ENCODE data around the gene GAS6.
"Not testable (repeated sequence)": the region's sequence is repeated elsewhere in the genome, so short reads cannot be mapped to it uniquely, and the experiment has no call there.

The GAS6 gene

DNA sequence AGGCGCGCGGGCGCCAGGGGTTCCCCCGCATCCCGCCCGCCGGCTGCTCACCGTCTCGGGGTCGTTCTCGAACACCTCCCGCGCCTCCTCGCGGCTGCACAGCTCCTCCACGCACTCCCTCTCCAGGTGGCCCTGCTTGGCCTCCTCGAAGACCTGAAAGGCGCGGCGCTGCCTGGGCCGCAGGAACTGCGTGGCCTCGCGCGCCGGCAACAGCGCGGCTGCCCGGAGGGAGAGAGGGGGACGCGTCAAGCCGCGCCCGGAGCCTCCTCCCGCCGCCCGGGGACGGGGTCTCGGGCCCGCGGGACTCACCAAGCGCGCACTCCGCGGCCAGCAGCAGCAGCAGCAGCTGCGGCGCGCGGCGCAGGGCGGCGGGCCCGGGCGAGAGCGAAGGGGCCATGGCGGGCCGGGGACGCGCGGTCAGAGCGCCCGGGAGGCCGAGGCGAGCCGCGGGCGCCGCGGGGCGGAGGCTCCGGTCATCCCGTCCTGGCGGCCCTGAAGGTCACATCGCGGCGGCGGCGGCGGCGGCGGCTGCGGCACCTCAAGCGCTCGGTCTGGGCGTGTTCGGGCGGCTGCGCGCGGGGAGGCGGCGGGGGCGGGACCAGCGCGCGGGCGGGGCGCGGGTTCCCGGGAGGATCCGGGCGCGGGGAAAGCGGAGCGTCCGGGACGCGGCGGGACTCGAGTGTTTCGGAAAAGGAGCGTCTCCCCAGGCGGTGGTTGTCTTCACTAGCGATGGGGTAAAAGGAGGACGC, at the start of gene GAS6:
Gene GAS6 (minus strand): TSS at position 553 of the 749 bp plus-strand sequence. CDS start 156 bp downstream, at position 397.
- DNase-seq = no peak

DNA sequence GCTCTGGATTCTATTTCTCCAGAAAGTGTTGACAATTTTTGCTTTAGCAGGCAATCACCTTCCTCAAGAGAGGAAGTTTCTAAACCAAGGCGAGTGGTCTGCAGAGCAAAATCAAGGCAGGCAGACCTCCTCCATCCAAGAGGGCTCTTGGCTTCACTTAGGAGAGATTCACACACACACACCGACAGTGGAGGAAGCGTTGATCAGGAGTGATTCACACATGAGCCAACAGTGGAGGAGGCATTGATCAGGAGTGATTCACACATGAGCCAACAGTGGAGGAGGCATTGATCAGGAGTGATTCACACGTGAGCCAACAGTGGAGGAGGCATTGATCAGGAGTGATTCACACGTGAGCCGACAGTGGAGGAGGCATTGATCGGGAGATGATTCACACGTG, 49.5 kb upstream of the GAS6 start:
- DNase-seq = not testable (repeated sequence)

- DNase-seq = no peak
These were observed 48.7 kb upstream of the GAS6 start for GRCh38 chr13:113912596-113912995.

GRCh38 chr13:113907635-113908617, 44.0 kb upstream of the GAS6 start:
- DNase-seq = no peak

DNA sequence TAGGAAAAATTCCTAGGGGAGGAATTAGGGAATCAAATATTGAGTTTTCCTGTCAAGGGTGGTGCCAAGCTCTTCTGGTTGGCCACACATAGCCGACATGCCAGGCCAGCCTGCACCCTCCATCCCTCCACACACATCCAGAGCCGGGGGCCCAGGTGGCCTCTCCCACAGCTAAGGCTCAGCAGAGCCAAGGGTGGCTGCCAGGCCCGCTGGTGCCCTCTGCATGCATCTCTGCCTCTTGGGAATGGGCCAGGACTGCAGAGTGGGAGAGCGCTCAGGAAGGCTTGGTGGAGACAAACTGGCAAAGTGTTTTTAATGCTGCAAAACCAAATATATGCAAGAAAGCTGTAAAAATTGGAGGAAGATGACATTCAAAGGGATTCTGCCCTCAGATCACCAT, 42.7 kb upstream of the GAS6 start:
- no peak for DNase-seq

DNA sequence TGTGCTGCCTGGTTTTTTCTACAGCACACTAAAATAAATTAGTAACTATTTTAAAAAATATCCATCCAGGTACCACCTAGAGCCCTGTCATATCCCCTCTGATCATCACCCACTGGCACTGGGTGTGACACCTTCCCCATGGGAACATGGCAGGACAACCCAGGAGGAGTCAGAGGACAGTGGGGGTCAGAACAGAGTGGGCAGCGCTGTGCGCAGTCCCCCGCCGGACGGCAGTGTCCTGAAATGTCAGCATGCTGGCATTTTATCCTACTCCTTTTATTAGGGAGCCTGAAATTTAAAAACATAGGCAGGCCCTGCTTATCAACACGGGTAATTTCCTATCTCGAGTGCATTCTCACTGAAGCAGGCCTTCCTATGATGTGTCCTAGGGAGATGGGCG, 42.1 kb upstream of the GAS6 start:
- no peak for DNase-seq

- no peak for DNase-seq
These were observed 41.1 kb upstream of the GAS6 start for GRCh38 chr13:113905018-113905417.

GRCh38 chr13:113904411-113904810, 40.5 kb upstream of the GAS6 start:
- DNase-seq = no peak

- no peak for DNase-seq
These were observed 40.0 kb upstream of the GAS6 start for GRCh38 chr13:113903912-113904311.

DNA sequence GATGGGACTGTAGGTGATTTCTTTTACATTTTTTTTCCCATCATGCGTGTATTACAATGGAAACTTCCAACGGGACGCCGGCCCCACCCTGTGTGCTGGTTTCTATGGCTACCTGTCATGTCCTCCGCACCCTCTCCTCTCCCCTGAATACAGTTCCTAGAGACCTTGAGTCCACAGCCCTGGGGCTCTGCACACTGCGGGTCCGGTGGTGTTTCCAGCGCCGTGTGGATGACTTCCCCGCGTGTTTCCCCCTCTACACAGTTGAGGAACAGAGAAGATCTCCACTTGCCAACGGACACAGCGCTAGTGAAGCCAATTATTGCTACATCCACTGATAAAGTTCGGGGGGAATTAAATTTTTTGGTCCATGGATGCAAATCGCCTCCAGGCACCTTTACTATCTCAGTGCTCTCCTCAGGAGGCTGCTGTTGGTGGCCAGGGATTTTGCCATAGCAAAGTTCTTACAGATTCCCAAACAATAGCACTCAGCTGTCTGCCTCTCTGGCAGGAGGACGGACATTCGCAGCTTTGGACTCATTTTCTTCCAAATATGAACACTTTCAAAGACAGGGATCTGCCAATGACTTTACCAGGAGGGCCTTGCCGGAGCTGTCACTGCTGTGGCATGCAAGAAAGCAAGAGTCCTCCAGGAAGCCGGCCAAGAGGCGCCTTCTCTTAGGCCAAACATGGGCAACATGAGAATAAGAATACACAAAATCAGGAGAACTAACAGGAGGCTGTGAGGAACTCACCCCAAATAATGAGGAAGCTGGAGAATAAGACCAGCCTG, 39.3 kb upstream of the GAS6 start:
- DNase-seq = no peak

DNA sequence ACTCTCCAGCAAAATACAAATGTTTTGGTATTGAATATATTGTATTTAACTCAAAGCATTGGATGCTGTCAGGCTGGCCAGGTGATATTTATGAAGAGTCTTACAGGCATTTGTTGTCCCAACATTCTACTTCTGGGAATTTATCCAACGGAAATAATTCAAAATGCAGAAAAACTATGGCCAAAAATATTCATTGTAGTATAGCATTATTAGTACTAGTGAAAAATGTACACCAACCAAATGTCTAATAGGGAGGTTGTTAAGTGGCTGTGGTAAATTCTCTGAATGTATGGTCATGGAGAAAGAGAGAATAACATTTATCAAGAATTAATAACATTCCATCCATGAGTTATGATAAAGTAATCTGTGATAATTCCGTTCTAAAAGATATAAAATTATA, 38.6 kb upstream of the GAS6 start:
- DNase-seq = no peak

GRCh38 chr13:113901642-113902041, 37.8 kb upstream of the GAS6 start:
- no peak for DNase-seq

DNA sequence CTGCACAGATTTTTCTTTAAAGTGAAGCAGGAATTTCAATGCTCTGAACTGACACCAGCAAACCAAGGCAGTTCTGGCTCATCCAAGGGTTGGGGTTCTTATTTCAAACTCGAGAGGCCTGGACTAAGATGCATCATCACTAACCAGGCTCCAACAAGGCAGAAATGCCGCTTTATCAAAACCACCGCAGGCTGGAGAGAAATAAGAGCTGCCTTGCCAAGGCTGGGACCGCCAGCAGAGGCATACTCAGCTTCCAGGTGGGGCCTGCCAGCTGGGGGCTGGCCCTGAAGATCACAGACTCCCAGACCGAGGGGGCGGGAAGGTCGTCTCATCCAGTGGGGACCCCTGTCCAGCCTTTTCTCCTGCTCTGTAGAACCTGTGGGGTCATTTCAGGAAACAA, 37.4 kb upstream of the GAS6 start:
- no peak for DNase-seq

GRCh38 chr13:113900646-113901045, 36.8 kb upstream of the GAS6 start:
- DNase-seq = no peak

DNA sequence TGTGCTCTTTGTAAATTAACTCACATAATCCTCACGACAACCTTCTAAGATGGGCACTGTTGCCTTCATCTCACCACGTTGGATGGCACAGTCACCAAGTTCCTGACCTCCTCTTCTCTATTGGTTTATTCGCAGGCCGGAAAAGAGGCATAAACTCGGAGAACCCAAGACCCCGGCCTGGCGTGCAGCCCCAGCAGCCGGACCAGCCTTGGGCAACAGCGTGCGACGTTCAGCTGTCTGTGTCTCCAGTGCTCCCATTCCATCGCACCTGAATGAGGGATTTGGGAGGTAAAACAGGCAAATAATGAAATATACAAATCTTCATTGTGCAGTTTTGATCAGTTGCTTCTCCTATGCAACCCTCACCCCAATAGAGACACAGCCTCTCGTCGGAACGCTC, 34.5 kb upstream of the GAS6 start:
- no peak for DNase-seq

- no peak for DNase-seq
These were observed 34.1 kb upstream of the GAS6 start for GRCh38 chr13:113897966-113898365.

DNA sequence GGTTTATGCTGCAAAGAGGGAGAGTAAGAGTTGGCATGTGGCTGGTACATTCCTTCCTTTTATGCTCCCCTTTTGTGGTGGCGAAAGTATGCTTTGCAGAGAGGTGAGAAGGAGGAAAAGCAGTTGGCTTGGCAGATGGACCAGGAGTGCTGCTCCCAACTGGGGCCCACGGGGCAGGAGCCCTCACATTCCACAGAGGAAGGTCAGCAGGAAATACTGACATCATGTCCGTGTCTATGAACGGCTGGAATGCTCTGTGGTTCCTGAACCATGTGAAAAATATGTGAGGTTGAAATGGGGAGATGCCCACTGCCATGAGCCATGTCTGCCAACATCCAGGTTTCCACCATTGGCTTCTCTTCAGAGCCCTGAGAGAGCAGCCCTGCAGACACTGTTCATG, 33.3 kb upstream of the GAS6 start:
- DNase-seq = no peak

- DNase-seq = no peak
These were observed 31.6 kb upstream of the GAS6 start for GRCh38 chr13:113895436-113895835.

- DNase-seq = no peak
These were observed 27.1 kb upstream of the GAS6 start for GRCh38 chr13:113890774-113891480.

DNA sequence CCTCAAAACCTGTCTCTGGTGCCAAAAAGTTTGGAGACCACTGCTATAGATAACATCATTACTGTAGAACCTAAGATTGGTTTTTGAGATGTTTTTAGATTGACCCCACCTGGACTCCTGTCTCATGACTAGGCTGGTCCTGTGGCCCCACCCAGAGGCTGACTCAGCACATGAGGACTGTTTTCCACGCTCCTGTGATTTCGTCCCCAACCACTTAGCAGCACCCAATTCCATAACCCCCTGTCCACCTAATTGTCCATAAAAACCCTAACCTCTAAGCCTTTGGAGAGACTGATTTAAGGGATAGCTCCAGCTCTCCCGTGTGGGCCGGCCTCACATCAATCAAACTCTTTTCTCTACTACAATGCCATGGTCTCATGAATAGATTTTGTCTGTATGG, 25.6 kb upstream of the GAS6 start:
- DNase-seq = no peak

DNA sequence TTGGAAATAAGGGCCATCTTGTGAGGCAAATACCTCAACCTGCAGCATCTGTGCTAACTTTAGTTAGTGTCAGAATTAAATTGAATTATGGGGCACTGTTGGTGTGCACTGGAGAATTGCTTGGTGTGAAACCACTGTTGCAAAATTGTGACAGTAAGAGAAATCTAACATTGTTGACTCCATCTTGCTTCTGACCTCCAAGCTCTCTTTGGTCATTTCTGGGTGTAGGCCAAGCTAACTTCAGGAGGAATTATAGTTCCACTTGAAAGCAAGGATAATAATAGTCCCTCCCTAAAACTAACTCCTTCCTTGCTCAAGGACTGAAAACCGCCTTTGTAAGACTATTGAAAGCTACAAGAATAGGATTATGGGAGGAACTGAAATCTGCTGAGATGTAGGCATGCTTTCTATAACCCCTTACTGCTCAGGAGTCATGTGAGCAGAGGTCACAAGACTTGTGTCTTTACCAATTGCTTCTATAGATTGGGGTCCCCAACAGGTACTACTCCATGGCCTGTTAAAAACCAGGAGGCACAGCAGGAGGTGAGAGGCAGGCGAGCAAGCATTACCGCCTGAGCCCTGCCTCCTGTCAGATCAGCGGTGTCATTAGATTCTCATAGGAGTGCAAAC, 24.9 kb upstream of the GAS6 start:
- DNase-seq = no peak

- DNase-seq = no peak
These were observed 23.9 kb upstream of the GAS6 start for GRCh38 chr13:113887700-113888201.
